Right lung (tissue), 5 donors: Measurements from ENCODE around the gene RTP1. TPM values are rescaled to one million over a fixed set of nuclear protein-coding genes. Genes with fewer than 3 reads are reported as not detected.
"Not testable (repeated sequence)": the region's sequence is repeated elsewhere in the genome, so short reads cannot be mapped to it uniquely, and the experiment has no call there.

ENCODE experiments used
- DNase-seq, 2 donors: peaks; one replicate each; pipeline ENCODE4 v3.0.0-alpha.2; 2013
- polyA plus RNA-seq, 5 donors: library from polyadenylated mRNA; unstranded; fragments of 120-200 nt; gene quantifications; one replicate each; pipeline versions ENCODE4 v1.2.1 to v1.2.3, GENCODE V29; 2013; ENCODE audit warnings: inconsistent platforms in 1 of 5, low replicate concordance in 1 of 5; ENCODE audit not compliant: insufficient read length in 5 of 5, insufficient read depth in 1 of 5

Gene RTP1
- polyA plus RNA-seq, 5 donors = not detected

- DNase-seq = no peak
Measured at GRCh38 chr3:187238239-187238638, 41.0 kb downstream of the RTP1 start.

- not testable (repeated sequence) for DNase-seq
Measured at GRCh38 chr3:187238835-187239234, 41.5 kb downstream of the RTP1 start.

GRCh38 chr3:187242435-187242834 is 45.1 kb downstream of the RTP1 start:
- DNase-seq = no peak

- no peak for DNase-seq
Measured at GRCh38 chr3:187242900-187243299, 45.6 kb downstream of the RTP1 start.

GRCh38 chr3:187243933-187244524 is 46.7 kb downstream of the RTP1 start:
- DNase-seq = no peak

GRCh38 chr3:187247398-187247797 is 50.1 kb downstream of the RTP1 start:
- no peak for DNase-seq

Other genes starting within 250 kb of the RTP1 start
- 10 to 100 TPM; 12.8 to 17.7 (median 16.7) TPM for gene RPL39L, start 58.0 kb upstream of the RTP1 start, polyA plus RNA-seq
- gene MASP1, start 94.3 kb downstream of the RTP1 start, polyA plus RNA-seq = 1 to 10 TPM; 3.0 to 7.8 (median 5.8) TPM
- gene RTP4, start 170.9 kb downstream of the RTP1 start, polyA plus RNA-seq = under 1 TPM; 0.39 to 0.75 (median 0.42) TPM